Pons (tissue), 1 donor: ENCODE data around the gene CPNE5.

ENCODE experiments used
- DNase-seq: peaks from one replicate; pipeline ENCODE4 v3.0.0-alpha.2; 2016; ENCODE audit warnings: low spot score

The CPNE5 gene

DNA sequence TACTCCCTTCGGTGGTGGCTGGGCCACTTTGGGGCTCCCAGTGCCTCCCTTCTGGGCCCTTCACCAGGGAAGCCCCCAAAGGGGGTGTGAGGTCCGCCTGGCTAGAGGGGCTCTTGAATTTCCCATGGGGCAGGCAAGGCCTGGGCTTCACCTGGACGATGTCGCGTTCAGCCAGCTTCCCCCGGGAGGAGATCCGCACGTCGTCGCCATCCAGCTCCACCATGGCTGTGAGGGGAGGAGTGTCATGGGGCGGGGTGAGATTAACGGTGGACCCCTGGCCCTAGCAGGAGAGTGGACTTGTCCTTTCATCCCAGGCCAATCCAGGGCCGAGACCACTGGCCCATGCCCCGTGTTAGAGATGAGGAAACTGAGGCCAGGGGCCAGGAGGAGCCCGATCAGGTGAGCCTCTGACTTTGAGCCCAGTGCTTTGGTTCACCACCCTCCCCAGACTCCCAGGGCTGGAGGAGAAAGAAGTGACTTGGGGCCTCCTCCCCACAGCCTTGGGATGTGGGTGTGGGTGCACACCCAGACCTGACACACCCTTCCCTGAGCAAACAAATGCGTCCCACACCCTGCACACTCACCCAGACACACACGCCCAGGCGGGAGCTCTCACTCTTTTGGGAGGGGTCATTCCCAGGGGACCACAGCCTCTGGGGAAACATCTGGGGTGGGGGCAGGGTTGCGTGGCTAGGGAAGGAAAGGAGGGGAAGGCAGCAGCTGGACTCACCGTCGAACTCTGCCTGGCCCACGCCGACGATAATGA lies 95.5 kb downstream of the CPNE5 start:
- no peak for DNase-seq

DNA sequence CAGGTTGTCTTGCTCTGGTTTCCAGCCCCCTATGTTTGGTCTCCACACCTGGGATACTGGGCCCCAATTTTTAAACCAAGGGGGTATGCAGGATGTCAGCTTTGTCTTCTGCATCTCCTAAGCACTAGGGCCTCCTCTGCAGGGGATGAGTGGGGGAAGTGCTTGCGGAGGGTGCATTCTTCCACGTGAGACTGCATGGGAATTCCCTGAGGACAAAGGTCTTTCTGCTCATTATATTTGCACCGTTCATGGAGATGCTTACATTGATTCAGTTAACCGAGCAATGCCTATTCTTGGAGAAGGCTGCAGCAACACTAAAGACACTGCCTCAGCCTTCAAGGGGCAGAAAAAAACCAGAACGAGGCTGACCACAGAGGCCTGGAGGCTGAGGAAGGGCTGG lies 96.2 kb downstream of the CPNE5 start:
- no peak for DNase-seq

DNA sequence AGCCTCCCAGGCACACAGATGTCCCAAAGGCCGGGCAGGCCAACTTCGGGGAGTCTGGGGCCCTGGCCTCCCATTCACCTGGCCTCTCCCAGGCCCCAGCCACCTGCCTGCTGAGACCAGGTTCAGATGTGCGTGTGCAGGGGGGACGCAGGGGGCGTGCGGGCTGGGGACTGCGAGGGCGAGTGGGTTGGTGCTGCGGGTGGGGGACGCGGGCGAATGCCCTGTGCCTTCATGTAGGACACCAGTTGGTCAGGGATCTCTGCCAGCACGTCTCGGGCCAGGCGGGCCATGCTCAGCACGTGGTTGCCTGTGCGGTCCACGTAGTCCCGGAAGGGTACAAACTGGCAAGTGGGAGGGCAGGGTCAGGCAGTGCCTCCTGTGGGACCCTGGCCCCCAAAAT lies 97.1 kb downstream of the CPNE5 start:
- DNase-seq, result no peak

DNA sequence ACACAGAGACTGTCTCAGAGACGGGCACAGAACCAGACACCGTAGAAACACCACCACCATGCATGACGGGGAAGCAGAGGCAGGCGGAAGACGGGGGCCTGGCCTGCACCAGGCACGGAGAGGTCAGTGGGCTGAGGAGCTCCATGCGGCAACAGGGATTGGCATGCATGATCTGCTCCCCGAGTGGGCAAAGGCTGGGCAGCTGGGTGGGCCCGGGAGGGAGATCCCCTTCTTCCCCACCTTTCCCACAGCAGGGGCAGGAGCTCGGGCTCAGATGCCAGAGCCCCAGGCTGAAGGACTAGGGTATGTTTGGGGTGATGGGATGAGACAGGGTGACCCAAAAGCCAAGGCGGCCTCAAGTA lies 98.4 kb downstream of the CPNE5 start:
- no peak for DNase-seq

DNA sequence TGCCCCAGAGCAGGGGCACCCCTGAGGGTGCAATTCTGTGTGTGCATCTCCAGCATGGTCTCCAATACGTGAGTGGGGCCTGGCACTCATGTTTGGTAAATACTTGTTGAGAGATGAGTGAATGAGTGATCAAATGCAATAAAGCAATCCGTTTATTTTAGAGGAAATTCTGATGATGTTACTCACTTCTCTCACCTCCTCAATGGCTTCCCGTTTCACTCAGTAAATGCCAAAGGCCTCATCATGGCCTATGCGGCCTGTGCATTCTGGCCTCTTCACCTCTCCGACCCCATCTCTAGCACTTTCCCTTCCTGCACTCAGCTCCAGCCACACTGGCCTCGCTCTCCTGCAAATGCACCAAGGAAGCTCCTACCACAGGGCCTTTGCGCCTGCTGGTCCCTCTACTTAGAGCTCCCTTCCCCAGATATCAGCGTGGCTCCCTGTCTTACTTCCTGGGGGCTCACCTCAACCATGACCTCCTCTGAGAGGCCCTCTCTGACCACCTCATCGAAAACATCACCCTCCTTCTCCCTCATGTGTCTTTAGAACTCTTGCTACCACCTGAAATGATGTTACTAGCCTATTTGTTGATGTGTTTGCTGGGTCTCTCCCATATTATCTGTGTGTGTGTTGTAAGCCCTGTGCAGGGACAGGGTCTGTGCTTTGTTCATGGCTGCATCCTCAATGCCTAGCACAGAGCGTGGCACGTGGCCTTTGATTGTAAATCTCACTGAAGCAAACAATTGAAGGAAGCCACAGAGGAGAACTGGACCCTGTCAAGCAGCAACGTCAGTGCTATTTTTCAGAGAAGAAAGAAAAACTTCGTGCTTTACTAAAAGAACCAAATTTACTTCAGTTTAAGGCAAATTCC lies 99.1 kb downstream of the CPNE5 start:
- DNase-seq, result no peak

DNA sequence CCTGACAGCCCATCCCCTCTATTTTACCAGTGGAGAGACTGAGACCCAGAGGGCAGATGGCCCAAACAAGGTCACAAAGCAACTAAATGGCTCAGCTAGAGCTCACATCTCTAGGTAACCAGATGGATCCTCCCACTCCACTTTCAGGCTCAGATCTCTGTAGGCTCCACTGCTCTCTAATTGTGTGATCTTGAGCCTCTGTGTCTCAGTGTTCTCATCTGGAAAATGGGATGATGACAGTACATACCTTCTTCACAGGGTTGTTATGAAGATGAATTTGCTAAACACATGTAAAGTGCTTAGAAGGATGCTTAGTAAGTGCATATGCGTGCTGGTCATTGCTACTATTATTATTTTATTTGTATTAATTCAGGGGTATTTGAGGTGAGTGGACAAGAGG lies 101.1 kb downstream of the CPNE5 start:
- no peak for DNase-seq

DNA sequence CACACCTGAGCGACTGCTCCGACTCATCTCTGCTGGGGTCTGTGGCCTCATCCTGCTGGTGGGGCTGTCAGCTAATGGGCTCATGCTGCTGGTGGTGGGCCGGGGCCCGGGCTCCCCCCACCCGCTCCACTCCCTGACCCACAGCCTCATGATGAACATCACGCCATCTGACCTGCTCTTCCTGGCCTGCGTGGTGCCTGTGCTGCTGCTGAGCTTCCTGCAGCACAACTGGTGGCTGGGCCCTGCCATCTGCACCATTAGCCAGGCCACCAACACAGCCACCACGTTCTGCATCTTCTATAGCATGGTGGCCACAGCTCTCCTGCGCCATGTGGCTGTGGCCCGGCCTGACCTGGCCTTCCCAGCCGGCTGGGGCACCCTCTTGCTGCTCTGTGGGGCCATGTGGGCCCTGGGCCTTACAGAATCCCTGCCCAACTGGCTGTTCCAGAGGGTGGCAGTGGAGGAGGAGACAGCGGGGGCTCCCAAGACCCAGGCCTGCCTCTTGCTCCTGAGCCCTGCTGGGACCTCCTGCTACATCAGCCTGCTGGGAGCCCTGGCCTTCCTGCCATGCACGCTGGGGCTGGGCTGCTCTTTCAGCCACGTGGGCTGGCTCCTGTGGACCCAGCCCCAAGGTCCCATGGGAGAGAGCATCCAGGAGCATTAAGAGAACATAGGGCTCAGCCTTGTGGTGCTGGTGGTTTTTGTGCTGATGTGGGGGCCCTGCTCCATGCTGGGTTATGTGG lies 102.0 kb downstream of the CPNE5 start:
- DNase-seq, result no peak

DNA sequence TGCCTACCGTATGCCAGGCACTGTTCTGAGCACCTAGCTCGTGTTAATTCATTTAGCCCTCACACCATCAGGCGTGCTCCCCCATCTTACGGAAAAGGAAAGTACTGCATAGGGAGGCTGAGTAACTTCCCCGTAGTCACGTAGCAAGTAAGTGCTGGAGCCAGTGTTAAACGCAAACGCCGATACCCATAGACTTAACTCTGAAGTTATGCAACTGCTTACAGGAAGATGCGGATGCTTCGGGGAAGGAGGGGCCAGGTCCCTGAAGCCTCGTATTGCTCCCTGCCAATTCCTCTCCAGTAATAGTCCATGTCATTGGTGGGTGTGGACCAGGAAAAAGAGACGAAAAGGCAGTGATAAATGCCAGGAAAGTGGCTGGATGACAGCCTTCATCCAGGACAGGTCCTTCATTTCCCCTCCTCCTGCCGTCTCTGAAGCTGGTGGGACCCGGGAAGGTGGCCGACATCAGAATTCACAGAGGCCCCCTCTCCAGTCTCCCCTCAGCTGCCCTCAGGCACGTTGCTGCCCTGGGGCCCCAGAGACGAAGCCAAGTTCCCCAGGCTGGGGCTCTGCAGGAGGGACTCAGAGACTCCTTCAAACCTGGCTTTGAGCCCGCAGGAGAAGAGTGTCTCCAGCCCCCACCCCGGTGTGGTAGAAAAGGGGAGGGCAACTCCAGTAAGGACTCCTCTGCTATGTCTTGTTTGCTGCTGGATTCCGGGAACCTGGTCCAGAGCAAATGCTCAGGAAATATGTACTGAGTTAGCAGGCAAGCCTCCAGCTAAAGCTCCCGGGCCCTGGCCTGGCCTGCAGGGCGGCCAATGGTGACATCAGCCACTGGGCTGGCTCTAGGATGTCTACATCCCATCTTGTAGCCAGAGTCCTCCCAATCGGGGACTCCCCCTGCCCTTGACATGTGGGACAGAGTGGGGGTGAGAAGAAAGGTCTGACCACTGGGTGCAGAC lies 103.9 kb downstream of the CPNE5 start:
- DNase-seq, result peak; percentile 33

DNA sequence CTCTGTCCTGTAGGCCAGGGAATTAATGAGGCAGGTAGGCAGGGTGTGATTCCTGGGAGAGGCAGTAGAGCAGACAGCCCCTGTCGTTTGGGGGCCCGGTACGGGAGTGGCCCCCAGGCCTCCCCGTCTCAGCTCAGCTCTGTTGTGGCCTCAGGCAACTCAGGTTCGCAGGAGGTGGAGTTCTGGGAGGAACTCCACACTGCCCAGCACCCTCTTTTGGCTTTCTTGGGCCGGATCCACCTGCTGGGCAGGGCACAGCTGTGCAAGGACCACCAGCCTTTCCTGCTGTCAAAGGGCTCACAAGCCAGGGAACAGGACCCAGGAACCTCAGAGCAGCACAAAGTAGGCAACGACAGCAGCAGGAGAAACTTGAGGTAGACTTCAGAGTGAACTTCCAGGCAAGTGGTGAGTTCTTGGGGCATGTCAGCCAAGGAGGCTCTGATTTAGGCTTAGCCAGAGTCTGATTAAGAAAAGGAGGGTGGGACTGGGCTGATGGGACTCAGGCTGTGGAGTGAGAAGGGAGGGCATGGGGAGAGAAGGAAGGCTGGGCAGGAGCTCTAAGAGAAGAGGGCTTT lies 104.7 kb downstream of the CPNE5 start:
- DNase-seq, result no peak

DNA sequence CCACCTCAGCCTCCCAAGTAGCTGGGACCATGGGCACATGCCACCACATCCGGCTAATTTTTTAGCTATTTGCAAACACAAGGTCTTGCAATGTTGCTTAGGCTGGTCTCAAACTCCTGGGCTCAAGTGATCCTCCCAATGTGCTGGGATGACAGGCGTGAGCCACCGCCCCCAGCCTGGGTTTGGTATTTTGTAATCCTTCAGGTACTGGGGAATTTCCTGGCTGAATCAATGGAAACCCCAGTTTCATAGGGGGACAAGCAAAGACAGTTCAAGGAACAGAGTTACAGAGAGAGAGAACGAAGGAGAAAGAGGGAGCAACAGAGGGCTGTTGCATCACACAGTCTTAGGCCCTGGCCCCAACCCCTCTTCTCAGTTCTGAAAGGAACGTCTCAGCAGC lies 105.9 kb downstream of the CPNE5 start:
- no peak for DNase-seq

DNA sequence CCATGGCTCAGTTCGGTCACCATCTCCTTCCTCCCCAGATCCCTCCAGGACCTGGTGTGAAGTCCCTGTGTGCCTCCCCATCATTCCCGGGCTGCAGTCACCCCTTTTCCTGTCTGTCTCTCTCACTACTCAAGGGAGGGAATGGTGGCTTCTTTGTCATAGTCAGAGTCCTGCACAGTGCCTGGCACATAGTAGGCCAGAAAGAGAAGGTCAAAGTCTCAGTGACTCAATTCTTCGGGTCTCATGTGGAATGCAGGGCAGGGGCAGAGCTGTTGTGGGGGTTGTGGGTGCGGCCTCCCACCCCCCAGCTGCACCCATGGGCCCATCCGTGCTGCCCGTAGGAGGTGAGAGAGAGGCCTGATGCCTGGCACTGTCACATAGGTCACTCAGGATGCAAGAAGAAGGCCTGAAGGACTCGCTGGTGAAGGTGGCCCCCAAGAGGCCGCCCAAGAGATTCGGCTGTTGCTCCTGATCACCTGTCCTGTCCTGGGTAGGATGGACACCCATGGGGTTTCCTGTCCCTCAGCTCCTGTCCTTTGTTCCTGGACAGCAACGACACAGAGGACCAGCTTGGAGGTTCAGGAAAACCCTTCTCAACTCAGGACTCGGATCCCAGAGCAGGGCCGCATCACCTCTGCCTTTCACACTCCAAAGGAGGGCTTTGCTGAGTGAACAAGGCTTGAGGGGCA lies 107.5 kb downstream of the CPNE5 start:
- no peak for DNase-seq

DNA sequence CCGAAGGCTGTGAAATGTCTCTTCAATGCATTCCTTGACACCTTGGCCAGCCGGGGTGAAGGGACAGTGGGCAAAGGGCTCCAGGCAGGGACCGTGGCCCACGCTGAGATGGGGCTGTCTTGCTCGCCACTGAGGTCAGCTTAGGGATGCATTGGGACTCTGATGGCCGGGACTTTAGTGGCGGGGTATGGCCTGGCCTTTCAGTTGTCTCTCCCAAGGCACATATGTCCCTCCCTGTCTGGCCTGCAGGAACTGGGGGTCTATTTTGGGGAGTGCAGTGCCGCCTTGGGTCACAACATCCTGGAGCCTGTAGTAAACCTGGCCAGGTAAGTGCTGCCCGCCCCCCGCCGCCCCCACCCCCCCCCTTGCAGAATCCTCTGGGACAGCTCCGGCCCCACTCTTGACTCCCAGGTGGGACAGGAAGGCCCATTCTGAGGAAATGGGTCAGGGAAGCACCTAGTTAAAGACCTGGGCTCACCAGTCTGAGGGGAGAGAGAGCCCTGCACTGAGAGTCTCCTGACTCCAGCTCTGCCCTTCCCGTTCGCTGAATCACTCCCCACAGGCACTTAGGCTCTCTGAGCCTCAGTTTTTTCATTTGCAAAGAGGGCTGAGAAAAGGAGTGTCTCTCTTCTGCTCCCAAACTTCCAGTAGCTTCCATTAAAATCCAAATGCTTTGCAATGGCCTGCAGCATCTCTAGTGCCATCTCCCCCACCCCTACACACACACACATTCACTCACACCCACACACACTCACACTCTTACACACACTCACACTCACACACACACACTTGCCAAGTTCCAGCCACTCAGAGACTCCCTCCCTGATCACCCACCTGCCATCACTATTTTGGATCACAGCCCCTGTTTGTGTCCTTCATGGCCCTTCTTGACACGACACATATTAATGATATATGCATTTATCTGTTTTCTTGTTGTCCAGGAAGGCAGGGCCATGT lies 108.5 kb downstream of the CPNE5 start:
- no peak for DNase-seq

DNA sequence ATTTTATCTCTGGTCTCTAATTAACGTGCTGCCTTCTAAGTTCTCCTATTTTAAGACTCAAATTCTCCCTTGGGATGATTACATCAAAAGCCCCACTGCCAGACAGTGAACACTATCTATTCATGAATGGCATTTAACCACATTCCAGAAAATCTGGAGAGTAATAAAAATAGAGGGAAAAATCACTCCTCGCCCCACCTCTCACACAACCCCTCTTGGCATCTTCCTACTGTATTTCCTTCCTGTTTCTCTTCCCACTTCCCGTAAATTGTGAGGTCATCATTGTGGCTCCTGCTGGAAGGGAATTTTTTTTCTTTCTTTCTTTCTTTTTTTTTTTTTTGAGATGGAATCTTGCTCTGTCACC lies 110.1 kb downstream of the CPNE5 start:
- DNase-seq, result no peak

DNA sequence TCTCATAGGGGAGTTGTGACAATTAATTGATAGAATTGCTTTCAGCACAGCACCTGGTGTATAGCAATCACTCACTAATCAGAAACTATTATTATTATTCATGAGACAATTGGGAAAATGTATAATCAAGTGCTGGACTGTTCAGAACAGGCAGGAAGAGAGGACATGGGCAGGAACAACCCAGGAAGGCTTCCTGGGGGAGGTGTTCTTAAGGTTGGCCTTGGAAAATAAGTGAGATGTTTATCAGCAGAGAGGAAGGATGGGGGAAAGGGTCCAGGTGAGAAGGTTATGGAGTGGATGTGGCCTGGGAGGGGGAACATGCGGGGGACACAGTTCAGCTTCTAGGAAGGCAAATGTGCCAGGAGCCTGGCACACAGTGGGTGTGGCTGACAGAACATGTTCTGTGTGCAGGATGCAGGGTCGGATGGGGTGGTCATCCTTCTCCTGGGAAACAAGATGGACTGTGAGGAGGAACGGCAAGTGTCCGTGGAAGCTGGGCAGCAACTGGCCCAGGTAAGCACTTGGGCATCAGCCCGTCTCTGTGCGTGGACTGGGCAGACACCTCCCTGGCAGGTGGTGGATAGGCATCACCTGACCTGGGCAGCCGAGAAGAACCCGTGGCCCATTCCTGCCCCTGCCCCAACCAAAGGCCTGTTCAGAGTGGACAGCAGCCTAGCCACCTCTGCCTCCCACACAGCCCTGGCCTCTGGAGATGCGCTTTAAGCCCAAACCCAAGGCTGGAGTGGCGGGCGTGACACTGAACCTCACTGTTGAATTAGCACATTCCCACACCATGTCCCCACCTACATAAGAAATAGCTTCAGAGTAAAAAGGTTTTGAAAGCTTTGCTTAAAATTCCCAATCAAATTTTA lies 110.7 kb downstream of the CPNE5 start:
- no peak for DNase-seq

DNA sequence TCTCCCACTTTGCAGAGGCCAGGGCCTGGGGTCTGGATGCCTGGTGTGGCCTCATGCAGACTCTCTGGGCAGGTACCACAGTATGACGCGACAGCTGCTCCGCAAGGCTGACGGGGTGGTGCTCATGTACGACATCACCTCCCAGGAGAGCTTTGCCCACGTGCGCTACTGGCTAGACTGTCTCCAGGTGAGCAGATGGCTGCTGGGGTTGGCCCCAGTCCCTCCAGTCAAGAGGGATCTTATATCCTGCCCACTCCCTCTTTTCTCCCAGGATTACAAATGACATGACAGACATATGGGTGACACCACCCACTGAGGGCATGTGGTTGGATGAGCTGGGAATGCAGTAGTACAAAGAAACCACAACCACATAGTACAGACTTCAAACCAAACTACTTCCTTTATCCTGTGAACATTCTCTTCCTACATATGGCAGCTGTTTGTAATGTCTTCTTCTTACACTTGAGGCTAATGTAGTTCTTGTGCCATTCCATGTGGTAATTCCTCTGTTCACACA lies 111.7 kb downstream of the CPNE5 start:
- DNase-seq, result no peak

DNA sequence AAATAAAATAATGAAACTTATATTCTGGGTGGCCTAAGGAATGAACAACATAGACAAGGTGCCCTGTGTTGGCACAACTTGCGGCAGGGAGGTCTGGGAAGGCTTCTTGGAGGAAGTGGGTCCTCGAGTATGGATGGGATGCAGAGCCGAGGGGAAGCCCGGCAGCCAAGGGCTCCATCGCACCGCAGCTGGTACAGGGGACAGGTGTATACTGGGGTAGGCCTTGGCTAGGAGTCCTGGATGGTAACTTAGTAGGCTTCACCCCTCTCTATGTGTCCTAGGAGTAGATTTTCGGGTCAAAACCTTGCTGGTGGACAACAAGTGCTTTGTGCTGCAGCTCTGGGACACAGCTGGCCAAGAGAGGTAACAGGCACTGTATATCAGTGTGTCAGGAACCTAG lies 113.7 kb downstream of the CPNE5 start:
- no peak for DNase-seq

DNA sequence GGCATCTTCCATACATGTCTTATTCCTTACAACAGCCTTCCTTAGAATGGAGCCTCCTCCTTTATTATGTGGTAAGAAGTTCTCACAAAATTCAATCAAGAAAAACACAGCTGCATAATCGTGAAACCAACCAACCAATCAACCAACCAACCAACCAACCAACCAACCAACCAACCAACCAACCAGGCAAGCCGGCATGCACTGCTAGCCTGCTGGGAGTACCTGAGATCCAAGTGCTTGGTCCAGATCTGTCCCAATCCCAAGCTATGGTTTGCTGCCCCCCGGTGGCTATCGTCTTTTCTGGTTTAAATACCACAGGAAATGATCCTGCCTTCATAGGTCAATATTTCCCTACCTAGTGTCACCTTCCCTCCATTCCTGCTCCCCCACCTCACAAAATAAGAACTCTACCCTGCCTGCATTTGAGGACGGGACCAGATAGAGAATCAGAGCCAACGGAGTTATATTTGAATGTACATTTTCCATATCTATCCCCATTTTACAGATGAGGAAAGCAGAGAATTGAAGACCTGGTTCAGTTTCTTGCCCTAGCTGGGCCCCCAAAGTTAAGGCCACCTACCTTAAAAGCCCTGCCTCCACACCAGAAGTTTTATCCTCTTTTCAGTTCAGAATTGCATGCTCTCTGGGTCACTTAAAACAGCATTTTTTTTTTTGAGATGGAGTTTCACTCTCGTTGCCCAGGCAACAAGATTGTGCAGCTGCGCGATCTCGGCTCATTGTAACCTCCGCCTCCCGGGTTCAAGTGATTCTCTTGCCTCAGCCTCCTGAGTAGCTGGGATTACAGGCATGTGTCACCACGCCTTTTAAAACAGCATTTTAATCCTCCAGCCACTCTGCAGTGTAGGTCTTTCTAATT lies 114.5 kb downstream of the CPNE5 start:
- peak; percentile 16 for DNase-seq
